Fibroblast of skin of right quadriceps (primary cell): Measurements from ENCODE around the gene AZGP1.
"Not testable (repeated sequence)": the region's sequence is repeated elsewhere in the genome, so short reads cannot be mapped to it uniquely, and the experiment has no call there.

Experiments
- DNase-seq: peaks from one replicate; pipeline ENCODE4 v3.0.0-alpha.2; 2013

AZGP1 gene

DNA sequence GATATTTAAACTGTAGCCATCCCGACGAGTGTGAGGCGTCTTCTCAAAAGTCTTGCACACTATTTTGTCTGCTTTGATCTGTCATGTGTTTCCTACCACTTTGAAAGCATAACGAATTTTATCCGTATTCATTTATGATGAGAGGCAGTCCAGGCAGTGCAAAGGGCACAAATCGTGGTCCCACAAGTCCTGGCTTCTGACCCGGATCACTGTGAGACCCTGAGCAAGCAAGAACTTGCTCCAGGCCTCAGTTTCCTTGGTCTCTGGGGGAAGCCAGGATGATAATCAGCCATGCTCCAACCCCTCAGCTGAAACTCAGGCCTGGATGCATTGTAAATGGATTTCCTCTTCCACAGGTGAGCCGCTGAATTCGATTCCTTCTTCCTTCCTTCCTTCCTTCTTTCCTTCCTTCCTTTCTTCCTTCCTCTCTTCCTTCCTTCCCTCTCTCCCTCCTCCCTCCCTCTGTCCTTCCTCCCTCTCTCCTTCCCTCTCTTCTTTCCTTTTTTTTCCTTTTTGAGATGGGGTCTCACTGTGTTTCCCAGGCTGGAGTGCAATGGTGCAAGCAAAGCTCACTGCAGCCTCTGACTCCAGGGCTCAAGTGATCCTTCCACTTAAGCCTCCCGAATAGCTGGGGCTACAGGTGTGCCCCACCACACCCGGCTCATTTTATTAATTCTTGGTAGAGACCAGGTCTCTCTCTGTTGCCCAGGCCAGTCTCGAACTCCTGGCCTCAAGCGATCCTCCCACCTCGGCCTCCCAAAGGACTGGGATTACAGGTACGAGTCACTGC, 21.1 kb upstream of the AZGP1 start:
- no peak for DNase-seq

DNA sequence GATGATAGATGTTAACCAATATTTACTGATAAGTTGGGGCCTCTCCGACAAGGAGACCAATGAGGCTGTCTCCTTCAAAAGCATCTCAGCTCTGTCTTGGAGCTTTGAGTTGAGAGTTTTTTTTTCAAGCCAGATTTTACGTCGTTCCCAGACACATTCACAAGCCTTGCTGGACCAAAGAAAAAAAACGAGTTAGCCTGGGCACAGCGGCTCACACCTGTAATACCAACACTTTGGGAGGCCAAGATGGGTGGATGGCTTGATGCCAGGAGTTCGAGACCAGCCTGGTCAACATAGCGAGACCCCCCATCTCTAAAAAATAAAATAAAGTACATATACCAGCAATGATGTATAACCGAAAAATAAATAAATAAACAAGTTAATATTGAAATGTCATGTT, 19.0 kb upstream of the AZGP1 start:
- DNase-seq, result no peak

DNA sequence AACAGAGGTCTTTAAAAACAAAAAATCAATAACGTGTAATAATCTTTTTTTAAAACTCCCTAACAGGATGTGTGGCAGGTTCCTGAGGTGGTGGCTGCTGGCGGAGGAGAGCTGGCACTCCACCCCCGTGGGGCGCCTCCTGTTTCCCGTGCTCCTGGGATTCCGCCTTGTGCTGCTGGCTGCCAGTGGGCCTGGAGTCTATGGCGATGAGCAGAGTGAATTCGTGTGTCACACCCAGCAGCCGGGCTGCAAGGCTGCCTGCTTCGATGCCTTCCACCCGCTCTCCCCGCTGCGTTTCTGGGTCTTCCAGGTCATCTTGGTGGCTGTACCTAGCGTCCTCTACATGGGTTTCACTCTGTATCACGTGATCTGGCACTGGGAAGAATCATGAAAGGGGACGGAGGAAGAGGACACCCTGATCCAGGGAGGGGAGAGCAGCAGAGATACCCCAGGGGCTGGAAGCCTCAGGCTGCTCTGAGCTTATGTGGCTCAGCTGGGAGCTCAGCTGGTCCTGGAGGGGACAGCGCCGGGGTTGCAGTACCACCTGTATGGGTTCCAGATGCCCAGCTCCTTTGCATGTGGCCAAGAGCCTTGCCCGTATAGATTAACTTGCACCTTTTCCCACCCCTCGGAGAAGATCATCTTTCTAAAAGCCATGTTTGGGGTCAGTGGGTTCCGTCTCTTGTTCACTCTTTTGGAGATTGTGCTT, 16.7 kb upstream of the AZGP1 start:
- DNase-seq, result no peak

DNA sequence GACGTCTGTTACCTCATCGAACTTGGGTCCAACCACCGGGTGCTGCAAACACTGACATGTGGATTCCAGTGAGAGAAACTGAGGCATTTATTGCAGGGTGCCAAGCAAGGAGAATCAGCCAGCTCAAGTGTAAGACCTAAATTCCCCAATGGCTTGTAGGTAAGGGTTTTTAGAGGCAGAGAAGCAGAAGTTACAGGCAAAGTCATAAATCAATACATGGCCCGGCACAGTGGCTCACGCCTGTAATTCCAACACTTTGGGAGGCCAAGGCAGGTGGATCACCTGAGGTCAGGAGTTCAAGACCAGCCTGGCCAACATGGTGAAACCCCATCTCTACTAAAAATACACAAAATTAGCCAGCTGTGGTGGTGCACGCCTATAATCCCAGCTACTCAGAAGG, 15.7 kb upstream of the AZGP1 start:
- DNase-seq, result not testable (repeated sequence)

DNA sequence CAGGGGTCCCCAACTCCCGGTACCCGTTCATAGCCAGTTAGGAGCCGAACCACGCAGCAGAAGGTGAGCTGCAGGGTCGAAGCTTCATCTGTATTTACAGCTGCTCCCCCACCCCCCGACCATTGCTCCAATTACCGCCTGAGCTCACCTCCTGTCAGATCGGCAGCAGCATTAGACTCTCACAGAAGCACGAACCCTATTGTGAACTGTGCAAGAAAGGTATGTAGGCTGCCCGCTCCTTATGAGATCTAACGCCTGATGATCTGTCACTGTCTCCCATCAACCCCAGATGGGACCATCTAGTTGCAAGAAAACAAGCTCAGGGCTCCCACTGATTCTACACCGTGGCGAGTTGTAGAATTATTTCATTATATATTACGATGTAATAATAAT, 14.6 kb upstream of the AZGP1 start:
- no peak for DNase-seq

DNA sequence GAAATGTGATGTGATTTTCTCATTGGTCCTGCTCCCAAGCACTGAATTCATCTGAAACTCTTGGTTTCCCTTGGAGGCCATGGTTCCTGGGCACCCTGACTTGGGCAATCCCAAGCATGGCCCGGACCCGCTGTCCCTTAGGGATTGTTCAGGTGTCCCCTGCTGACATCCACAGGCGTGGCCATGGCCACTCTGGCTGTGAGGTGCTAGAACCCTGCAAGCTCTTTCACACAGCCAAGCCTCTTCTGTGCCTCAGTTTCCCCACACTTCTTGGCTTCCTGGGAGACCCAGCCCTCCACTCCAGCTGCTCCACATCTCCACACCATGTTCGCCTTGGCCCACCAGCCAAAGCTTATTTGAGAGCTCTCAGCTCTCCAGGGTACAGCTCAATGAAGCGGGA, 12.0 kb upstream of the AZGP1 start:
- no peak for DNase-seq

DNA sequence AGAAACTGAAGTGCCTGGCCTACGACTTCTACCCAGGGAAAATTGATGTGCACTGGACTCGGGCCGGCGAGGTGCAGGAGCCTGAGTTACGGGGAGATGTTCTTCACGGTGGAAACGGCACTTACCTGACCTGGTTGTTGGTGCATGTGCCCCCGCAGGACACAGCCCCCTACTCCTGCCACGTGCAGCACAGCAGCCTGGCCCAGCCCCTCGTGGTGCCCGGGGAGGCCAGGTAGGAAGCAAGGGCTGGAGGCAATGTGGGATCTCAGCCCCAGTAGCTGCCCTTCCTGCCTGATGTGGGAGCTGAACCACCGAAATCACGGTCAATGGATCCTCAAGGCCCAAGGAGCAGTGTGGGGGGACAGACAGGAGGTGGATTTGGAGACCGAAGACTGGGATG, 11.5 kb upstream of the AZGP1 start:
- DNase-seq, result not testable (repeated sequence)

DNA sequence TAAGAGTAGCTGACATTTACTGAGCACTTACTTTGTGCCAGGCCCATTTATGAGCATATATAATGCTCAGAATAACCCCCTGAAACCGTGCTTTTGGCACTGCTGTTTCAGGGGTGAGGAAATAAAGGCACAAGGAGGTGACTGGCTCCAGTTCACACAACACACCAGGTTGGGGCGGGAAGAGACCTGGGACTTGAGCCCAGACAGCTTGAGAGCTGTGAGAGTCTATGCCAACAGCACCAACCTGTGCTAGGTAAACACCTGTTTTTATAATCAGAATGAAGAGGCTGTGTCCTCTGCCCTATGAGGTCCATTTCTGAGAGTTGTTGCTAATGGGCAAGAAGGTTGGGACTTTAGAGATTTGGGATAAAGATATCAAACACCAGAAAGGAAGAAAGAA, 8.8 kb upstream of the AZGP1 start:
- no peak for DNase-seq

DNA sequence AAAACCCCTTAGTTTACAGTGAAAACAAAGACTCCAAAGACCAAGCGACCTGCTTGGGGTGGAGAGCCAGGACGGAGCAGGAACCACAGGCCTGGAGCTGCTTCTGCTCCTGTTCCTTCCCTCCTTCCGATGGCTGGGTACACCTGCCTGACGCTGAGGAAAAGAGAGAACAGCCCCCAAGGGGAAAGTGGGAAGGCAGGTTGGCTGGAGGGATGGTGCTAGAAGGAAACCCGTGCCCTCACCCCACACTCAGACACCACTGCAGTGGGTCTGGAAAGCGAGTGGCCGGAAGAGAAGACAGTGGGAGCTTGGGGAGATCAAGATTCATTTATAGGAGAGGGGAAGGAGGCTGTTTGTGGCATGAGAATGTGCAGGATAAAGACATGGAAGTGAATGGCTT, 5.2 kb upstream of the AZGP1 start:
- not testable (repeated sequence) for DNase-seq

DNA sequence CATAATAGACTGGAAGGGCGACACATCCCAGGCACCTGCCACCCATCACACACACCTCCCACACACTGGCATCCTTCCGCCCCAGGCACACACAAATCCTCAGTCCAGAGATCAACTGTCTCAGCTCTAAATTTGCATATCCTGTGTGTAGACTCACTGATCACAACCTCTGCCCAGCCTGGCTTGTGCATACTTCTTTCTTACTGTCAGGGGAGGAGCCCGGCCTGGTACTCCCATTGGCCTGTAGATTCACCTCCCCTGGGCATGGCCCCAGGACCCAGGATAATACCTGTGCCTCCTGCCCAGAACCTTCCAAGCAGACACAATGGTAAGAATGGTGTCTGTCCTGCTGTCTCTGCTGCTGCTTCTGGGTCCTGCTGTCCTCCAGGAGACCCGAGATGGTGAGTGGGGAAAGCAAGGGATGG, 4.6 kb upstream of the AZGP1 start:
- DNase-seq, result not testable (repeated sequence)

DNA sequence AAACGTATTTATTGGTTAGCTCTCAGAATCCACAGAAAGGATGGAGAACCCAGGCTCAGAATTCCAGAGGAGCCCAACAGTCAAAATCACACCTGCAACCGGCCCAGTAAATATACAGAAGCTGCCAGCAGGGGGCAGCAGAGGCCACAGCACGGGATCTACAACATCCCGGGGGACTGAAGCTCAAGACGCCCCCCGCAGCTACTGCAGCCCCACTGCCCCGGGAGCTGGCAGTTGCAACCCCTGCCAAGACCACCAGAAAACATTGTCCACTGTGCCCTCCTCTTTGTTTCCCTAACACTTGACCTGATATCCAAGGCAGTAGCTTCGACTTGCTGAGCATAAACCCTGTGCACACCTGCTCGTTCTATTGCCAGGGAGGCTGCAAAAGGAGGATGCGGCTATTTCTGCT, 4.0 kb upstream of the AZGP1 start:
- DNase-seq, result not testable (repeated sequence)

DNA sequence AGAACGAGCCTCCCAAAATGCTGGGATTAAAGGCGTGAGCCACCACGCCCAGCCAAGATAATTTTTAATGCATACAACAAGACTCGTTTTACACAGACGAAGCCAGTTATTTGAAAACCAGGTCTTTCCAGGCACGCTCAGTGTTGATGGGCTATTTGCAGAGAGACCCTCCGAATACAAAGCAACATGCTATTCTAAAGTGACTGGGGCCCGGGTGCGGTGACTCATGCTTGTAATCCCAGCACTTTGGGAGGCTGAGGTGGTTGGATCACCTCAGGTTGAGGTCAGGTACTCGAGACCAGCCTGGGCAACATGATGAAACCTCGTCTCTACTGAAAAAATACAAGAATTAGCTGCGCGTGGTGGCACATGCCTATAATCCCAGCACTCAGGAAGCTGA, 795 bp upstream of the AZGP1 start:
- no peak for DNase-seq

DNA sequence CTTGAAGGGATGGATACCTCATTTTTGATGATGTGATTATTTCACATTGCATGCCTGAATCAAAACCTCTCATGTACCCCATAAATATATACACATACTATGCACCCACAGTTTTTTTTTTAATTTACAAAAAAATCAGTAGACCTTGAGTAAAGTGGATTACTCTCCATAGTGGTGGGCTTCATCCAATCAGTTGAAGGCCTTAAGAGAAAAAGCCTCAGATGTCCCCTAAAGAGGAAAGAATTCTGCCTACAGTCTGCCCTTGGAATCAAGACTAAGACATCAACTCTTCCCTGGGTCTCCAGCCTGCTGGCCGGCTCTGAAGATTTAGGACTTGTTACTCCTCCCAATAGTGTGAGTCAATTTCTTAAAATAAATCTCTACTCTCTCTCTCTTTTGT, 1.1 kb downstream of the AZGP1 start:
- DNase-seq, result no peak

DNA sequence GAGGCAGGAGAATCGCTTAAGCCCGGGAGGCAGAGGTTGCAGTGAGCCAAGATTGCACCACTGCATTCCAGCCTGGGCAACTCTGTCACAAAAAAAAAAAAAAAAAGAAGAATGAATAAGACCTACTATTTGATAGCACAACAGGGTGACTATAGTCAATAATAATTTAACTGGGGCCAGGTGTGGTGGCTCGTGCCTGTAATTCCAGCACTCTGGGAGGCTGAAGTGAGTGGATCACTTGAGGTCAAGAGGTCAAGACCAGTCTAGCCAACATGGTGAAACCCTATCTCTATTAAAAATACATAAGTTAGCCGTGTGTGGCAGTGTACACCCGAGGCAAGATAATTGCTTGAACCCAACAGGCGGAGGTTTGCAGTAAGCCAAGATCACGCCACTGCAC, 2.0 kb downstream of the AZGP1 start:
- DNase-seq, result not testable (repeated sequence)

DNA sequence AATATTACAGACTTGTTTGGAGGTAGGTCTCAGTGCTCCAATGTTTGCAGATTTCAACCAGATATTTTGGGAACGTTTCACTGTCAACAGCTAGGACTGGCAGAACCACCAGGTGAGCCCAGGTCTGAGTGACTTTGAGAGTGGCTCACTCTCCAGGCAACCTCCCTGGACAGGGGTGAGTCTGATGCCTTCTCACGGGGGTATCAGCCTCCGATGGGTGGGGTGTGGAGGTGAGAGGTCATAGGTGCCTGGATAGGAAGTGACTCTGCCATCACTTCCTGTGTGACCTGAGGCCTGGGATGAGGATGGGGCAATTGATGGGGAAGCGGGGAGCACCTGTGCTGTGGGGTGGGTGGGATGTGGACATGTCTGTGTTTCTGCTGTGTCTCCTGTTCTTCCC, 4.6 kb downstream of the AZGP1 start:
- no peak for DNase-seq

DNA sequence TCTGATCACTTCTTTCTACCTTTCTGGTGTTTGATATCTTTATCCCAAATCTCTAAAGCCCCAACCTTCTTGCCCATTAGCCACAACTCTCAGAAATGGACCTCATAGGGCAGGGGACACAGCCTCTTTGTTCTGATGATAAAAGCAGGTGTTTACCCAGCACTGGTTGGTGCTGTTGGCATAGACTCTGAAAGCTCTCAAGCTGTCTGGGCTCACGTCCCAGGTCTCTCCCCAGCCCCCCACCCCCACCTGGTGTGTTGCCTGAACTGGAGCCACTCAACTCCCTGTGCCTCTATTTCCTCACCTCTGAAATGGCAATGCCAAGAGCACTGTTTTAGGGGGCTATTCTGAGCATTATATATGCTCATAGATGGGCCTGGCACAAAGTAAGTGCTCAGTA, 6.0 kb downstream of the AZGP1 start:
- DNase-seq, result not testable (repeated sequence)

DNA sequence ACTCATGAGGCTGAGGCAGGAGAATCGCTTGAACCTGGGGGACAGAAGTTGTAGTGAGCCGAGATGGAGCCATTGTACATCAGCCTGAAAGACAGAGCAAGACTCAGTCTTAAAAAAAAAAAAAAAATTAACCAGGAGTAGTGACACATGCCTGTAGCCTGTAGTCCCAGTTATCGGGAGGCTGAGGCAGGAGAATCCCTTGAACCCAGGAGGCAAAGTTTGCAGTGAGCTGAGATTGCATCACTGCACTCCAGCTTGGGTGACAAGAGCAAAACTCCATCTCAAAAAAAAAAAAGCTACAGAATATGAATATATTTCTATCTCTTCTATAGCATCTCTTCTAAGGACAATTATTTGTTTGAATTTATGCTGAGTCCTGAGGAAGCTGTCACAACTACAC, 6.5 kb downstream of the AZGP1 start:
- DNase-seq, result no peak

DNA sequence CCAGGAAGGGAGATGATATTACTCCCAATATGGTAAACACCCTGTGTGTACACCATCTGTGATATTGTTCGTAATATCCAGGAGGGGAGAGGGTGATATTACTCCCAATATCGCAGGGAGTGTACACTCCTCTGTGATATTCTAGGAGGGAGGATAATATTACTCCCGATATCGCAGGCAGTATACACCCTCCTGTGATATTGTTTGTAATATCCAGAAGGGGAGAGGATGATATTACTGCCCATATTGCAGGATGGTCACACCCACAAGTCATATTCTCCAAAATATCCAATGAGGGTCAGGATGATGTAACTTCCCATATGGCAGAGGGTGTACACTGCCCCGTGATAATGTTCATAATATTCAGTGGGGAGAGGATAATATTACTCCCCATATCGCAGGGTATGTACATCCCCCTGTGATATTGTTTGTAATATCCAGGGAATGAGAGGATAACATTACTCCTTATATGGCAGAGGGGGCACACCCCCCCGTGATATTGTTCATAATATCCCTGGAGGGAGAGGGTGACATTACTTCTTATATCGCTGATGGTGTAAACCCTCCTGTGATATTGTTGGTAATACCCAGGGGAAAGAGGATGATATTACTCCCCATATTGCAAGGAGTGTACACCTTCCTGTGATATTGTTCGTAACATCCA, 17.1 kb downstream of the AZGP1 start:
- no peak for DNase-seq

DNA sequence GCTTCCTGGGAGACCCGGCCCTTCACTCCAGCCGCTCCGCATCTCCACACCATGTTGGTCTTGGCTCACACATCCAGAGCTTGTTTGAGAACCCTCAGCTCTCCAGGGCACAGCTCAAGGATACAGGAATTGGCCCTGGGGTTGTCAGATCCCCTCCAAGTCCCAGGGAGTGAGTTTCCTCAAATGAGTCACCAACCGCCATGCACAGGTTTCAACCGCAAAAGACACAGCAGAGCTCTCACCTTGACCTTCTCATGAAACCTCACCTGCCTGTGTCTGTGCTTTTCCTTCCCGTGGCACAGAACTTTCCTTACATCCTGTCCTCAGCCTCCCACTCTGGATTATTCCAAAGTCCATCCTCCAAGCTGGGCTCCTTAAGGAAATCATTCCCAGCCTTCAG, 20.6 kb downstream of the AZGP1 start:
- DNase-seq, result no peak

DNA sequence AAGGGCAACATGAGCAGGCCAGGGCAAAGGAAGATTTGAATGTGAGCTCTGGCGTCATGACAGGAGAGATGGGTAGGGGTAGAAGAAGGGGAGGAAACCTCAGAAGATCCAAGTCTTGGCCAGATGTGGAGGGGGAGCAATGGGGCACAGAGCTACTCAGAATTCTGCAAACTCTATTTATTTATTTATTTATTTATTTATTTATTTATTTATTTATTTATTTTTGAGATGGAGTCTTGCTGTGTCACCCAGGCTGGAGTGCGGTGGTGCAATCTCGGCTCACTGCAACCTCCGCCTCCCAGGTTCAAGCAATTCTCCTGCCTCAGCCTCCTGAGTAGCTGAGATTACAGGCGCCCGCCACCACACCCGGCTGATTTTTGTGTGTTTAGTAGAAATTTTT, 21.2 kb downstream of the AZGP1 start:
- DNase-seq, result not testable (repeated sequence)

DNA sequence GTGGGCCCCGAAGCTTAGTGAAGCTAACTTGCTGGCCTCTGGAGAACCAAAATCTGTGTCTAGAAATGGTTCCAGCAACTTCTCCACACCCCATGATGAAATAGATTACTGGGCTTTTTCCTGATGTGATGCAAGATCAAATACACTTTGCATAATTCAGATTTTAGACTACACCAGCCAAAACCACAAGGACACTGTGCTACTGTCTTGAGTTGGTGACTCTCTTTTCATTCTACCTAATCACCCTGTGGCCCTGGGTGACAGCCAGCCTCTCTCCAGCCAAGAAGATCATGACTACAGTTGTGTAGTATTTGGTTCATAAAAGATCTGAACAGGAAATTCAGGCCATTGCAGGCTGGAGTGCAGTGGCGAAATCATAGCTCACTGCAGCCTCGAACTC, 22.2 kb downstream of the AZGP1 start:
- DNase-seq, result peak; percentile 21

DNA sequence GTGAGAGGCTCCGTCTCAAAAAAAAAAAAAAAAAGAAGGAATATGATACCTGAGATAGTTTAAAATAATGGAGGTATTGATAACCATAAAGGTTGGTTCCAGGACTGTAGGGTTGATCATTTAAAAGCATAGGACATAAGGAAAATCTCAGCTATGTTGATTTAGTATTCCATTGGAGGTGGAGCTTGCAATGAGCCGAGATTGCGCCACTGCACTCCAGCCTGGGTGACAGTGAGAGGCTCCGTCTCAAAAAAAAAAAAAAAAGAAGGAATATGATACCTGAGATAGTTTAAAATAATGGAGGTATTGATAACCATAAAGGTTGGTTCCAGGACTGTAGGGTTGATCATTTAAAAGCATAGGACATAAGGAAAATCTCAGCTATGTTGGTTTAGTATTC, 23.2 kb downstream of the AZGP1 start:
- DNase-seq, result not testable (repeated sequence)

DNA sequence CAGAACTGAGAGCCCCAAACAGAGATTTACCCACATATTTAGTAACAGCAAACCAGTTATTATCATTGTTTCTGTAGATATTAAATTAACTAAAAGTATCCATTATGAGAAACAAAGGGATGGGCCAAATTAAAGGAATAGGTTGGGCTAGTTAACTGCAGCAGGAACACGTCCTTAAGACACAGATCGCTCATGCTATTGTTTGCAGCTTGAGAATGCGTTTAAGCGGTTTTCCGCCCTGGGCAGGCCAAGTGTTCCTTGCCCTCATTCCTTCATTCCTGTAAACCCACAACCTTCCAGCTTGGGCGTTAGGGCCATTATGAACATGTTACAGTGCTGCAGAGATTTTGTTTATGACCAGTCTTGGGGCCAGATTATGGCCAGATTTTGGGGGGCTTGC, 25.0 kb downstream of the AZGP1 start:
- DNase-seq, result not testable (repeated sequence)

DNA sequence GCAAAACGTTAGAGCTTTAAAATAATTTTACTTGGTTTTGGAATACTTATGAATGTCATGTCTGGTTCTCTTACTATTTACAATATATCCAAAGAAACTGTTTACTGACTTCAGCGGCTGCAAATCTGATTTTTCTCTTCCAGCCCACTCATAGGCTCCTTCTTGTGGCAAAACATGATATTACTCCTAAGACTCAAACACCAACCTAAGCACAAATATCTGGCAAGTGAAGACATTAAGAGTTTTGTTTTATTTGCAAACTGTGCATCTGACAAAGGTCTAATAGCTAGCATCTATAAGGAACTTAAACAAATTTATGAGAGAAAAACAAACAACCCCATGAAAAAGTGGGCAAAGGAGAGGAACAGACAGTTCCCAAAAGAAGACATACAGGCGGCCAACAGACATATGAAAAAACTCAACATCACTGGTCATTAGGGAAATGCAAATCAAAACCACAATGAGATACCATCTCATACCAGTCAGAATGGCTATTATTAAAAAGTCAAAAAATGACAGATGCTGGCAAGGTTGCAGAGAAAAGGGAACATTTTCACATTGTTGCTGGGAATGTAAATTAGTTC, 26.1 kb downstream of the AZGP1 start:
- DNase-seq, result no peak
